COR-L47 (cell line): ENCODE data around the gene ADAMTSL3.

ENCODE experiments used
- DNase-seq: peaks from one replicate; lab custom pipeline; 2025; lab: John Stamatoyannopoulos, UW

ADAMTSL3 gene

DNA sequence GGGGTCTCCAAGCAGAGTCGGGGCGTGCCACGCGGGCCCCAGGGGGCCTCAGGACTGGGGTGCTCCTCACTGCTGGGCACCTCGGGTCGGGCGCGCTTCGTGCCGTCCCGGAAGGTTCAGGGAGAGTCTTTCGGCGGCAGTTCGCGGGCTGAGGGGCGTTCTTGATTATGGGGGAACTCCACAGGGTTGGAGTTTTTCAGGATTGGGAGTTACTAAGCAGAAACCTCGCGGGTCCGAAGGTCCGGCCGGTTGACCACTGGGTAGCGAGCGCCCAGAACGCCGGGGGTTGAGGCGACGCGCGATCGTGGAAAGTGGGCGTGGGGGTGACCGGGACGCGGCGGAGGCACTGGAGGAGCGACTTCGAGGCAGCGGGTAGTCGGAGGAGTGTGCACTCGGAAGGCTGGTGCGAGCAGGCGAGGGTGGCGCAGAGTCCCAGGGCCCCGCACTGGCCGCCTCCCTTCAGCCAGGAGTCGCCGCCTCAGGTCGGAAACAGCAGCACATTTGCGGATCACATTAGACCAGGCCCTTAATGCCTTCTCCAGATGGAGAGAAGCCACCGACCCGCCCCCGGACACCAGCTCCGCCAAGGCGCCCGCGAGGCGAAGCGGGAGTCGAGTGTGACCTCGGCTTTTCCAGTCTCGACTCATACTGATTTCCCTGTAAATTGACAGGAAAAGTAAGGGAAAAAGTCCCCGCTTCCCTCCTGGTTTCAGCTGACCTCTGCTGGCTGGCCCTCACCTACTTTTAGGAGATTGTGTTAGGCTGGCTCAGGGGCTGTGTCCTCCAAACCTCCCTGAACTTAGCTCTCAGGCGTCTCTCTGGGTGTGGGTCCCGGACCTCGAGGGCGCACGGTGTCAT is 685 bp downstream of the ADAMTSL3 start:
- DNase-seq: no peak

DNA sequence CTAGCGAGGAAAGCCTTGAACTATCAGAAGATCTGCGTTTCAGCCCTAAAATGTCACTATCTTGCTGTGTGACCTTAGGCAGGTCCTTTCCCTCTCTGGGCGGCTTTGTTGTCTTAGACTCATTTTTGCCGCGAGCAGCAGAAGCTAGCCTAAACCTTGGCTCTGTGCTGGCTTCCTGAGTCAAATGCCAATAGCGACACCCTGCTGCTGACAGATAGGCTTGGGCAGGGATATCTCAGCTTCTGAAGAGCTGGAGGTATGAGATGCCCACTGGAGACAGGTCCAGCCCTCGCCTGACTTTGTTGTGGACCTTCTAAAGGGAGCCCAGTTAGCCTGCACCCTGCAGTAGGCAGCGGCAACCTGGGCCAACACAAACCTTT is 1.3 kb downstream of the ADAMTSL3 start:
- no peak for DNase-seq

DNA sequence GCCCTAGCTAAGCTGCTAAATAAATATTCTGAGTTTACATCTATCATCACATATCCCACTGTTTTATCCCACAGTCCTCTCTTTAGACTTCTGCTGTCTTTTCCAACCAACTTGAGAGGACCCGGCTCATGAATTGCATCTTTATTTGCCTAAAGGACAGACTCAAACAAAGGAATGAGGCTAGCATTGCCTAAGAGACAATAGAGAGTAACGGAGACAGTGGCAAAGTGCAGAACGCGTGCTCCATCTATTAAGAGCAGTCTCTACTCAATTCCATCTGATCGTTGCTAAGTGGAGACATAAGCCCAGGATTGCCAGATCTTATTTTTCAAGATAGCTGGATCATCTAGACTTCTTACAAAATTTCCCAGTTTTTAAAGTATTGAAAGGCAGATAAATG is 2.3 kb downstream of the ADAMTSL3 start:
- DNase-seq: no peak

GRCh38 chr15:83656943-83657528 is 3.1 kb downstream of the ADAMTSL3 start:
- DNase-seq: no peak

- no peak for DNase-seq
Observed at GRCh38 chr15:83657549-83657948, 3.6 kb downstream of the ADAMTSL3 start.

GRCh38 chr15:83658430-83659416 is 4.8 kb downstream of the ADAMTSL3 start:
- DNase-seq: no peak

- no peak for DNase-seq
Observed at GRCh38 chr15:83659417-83659812, 5.5 kb downstream of the ADAMTSL3 start.

DNA sequence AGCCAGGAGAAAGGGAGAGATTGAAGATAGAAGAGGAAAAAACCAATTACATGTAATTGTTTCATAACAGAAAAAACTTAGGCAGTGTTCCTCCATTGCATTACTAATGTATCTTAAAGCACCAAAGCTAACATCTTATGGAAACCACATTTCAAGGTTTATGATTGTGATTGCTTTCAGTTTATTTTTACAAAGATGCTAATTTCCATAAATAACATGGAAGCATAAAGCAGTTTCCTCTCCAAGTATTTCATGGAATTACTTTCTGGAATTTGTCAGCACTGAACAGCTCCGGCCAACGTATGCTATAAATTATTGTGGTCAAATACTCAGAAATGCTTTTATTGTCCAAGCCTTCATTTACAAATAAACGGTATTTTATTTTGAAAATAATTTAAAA is 11.6 kb downstream of the ADAMTSL3 start:
- no peak for DNase-seq

- no peak for DNase-seq
Observed at GRCh38 chr15:83670672-83671229, 16.8 kb downstream of the ADAMTSL3 start.

DNA sequence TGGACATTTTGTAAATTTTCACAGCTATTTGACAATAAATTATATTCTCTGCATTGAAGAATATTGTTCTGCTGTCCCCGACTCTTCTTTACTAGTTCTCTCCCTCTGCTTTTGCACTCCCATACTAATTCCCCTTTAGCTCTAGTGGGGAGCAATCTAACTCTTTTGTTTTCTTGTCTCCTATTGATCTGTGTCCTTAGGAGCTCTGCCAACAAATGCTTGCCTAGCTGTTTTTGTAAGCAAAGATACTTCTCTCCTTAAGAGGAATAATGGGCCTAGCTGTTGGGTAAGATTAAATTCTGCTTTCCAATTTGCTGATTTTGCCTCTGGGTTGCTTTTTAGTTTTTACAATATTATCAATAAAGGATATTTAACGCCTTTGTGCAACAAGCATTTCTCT is 17.7 kb downstream of the ADAMTSL3 start:
- DNase-seq: no peak

GRCh38 chr15:83673385-83673784 is 19.5 kb downstream of the ADAMTSL3 start:
- no peak for DNase-seq

- no peak for DNase-seq
Observed at GRCh38 chr15:83682476-83683088, 28.7 kb downstream of the ADAMTSL3 start.

GRCh38 chr15:83685916-83686332 is 32.0 kb downstream of the ADAMTSL3 start:
- no peak for DNase-seq

DNA sequence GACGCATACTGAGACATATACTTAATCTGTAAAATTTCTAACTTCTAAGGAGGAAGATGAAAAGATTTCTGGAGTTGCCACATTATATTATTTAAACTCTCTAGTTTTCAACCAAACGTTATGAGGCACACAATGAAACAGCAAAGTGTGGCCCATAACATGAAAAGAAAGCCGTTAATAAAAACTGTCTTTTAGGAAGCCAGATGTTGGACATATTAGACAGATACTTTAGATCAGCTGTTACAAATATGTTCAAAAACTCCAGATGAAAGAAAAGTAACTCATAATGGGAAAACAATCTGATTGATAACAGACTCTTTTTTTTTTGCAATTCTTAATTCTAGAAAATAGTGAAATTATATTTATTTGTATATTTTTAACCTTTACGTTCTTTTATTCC is 34.3 kb downstream of the ADAMTSL3 start:
- DNase-seq: no peak

- no peak for DNase-seq
Observed at GRCh38 chr15:83690676-83691075, 36.8 kb downstream of the ADAMTSL3 start.

DNA sequence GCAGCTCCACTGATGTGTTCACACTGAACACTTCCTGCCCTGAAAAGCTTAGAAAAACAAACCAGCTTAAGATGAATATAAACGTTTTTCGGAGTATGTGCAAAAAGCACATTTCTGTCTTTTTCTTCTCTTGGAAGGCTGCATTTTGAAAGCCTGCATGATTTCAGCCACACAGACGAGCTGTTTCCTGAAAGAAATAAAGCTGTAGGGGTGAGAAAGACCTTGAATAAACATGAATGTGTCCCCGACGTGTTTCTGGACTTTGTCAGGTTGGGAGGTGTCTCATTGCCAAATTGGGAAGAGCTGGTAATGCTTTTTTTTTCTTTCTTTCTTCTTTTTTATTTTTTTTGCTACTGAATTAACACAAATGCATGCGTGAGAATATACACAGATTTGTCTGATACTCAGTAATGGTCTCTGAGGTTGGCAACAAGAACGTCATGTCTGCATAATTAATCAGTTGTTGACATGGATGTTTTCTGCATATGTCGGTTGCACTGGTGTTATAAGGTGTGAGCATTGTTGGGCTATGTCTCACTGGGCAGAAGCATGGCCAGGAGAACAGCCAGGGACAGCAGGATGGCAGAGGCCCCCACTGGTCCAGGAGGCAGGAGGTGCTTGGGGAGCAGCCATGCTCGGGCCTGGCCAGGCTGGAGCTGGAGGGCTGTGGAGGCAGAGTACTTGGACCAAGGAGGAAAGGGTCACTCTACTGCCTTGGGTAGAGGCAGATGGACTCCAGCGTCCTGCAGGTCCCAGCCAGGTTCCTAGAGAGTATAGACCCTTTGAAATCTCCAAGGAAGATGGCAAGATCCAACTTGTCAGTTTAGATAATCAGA is 39.0 kb downstream of the ADAMTSL3 start:
- no peak for DNase-seq

DNA sequence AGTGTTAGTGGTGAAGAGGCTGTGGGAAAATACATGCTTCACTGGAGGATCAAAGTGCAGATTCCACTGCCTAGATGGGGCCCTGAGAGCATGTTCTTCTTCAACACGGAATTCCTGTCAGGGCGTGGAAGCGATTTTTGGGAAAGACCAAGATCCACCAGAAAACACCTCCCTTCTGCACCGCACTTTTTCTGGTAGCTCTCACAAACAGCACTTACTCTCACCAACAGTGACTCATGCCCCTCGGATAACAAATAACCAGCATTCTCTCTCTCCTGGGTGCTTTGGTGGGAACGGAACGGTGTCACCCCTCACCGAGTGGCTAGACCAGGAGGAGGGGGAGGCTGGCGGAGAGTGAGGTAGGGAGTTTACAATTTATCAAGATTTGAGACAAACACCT is 40.1 kb downstream of the ADAMTSL3 start:
- DNase-seq: no peak

GRCh38 chr15:83694536-83694935 is 40.6 kb downstream of the ADAMTSL3 start:
- DNase-seq: no peak

- no peak for DNase-seq
Observed at GRCh38 chr15:83695246-83695645, 41.3 kb downstream of the ADAMTSL3 start.

DNA sequence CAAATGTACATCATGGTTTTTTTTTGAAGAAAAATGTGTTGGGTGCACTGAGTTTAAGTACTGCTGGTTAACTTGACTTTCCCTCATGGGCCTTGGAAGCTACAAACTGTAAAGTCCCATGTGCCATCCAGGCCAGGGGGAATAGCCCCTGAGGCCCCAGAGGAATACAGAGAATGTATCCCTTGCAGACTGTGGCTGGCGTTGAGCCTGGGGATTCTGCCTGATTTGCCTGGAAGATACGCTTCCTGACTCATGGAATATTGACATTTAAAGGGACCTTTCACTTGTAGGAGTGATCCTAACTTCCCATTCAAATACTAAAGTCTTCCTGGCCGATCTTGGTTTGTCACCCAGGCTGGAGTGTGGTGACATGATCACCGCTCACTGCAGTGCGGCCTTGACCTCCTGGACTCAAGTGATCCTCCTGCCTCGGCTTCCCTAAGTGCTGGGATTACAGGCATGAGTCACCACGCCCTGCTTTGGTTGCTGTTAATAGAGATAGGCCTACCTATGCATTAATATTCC is 42.0 kb downstream of the ADAMTSL3 start:
- no peak for DNase-seq

DNA sequence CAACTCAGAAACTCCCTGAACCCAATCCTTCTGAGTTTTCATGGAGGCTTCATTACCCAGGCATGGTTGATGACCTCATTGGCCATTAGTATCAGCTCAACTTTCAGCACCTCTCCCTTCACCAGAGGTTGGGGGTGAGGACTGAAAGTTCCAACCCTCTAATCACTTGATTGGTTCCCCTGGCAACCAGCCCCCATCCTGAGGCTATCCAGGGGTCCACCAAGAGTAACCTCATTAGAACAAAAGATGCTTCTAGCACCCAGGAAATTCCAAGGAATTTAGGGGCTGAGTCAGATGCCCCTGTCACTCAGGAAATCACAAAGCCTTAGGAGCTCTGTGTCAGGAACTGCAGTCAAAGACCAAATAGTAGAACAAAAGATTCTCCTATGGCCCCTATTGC is 43.8 kb downstream of the ADAMTSL3 start:
- DNase-seq: no peak
